Astrocyte (in vitro differentiated cells and primary cell): ENCODE measurements around the gene PDE6D.
A peak's percentile ranks its signal among the peaks of the same experiment; 100 is the strongest.

Experiments used
- EZH2 ChIP-seq: IDR thresholded peaks from 2 replicates; pipeline ENCODE4 v1.6.1; 2012; ENCODE audit warnings: mild to moderate bottlenecking, low read length, inconsistent platforms; ENCODE audit not compliant: insufficient read depth
- TF ChIP-seq, protein P1 (sequence below): IDR thresholded peaks from 2 replicates; pipeline ENCODE4 v1.5.1; 2011; ENCODE audit warnings: low read depth, mild to moderate bottlenecking, inconsistent platforms, low read length, moderate library complexity; ENCODE audit not compliant: insufficient read depth

DNA sequence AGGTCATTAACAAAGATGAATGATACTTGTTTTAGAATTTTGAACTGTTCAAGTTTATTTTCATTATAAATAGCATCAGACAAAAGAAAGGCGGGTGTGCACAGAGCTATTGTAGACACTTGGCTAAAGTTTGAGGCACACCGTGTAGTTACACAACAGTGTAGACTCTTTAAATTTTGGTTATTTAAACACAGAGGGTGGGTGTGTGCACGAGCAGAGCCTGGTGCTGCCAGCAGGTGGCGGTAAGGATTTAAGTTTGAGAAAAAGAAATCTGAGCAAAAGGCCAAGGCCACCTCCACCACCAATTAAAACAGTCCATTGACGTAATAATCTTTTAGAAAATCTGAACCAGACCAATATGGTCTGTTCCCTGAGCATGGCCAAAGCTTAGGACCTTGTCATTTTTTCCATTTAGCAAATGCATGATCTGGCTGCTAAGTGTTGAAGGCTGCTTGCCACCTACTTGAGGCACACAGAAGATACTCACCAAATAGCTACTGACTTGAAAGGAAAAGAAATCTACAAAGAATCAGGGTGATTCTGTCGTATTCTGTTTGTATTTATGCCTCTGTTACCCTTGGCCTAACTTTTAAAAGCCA, 19.5 kb upstream of the PDE6D start:
- TF ChIP-seq, protein P1, sequence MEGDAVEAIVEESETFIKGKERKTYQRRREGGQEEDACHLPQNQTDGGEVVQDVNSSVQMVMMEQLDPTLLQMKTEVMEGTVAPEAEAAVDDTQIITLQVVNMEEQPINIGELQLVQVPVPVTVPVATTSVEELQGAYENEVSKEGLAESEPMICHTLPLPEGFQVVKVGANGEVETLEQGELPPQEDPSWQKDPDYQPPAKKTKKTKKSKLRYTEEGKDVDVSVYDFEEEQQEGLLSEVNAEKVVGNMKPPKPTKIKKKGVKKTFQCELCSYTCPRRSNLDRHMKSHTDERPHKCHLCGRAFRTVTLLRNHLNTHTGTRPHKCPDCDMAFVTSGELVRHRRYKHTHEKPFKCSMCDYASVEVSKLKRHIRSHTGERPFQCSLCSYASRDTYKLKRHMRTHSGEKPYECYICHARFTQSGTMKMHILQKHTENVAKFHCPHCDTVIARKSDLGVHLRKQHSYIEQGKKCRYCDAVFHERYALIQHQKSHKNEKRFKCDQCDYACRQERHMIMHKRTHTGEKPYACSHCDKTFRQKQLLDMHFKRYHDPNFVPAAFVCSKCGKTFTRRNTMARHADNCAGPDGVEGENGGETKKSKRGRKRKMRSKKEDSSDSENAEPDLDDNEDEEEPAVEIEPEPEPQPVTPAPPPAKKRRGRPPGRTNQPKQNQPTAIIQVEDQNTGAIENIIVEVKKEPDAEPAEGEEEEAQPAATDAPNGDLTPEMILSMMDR, result peak; percentile 82
- TF ChIP-seq EZH2, result no peak
